HepG2 (cell line): ENCODE measurements around the gene NEURL3. TPM values are rescaled to one million over a fixed set of nuclear protein-coding genes. Genes with fewer than 3 reads are reported as not detected.

Source experiments
- TEAD3 ChIP-seq: optimal IDR thresholded peaks from 2 replicates; pipeline ENCODE3; 2016; ENCODE audit warnings: borderline replicate concordance
- polyA plus RNA-seq, 8 experiments: library from polyadenylated mRNA; depleted of rRNA in 3 of 8; stranded (reverse) in 7 of 8; unstranded in 1 of 8; fragments of >200 nt; fragmentation: Illumina TruSeq in 4 of 8; extraction: Trizol in 4 of 8; gene quantifications; 2 replicates each; pipeline versions ENCODE4 v1.2.1 to v1.2.3, GENCODE V29; 2011 to 2016; ENCODE audit warnings: low read depth in 4 of 8, missing spikeins in 1 of 8, mixed read lengths in 1 of 8; ENCODE audit not compliant: insufficient read depth in 1 of 8
- total RNA-seq, 5 experiments: library from RNA; depleted of rRNA; stranded (reverse); fragments of >200 nt; fragmentation: Illumina TruSeq; extraction: Trizol; gene quantifications; 2 replicates each; pipeline ENCODE4 v1.2.3, GENCODE V29; 2016; ENCODE audit warnings: low read depth in 1 of 5
- TF ChIP-seq, protein P1 (sequence below), 2 experiments: fragments of 450-650 bp in 1 of 2; sonication (generic) in 1 of 2; formaldehyde crosslinking in 1 of 2; IDR thresholded peaks; 2 replicates each; pipeline versions ENCODE4 v1.6.1 to v1.8.0; 2016 to 2022; ENCODE audit warnings: antibody characterized with exemption in 1 of 2, mild to moderate bottlenecking in 1 of 2, missing genetic modification reagents in 1 of 2
- TF ChIP-seq, protein P2 (sequence below): sonication (generic); formaldehyde crosslinking; IDR thresholded peaks from 2 replicates; pipeline ENCODE4 v1.4.0; 2020; ENCODE audit warnings: missing genetic modification reagents
- TF ChIP-seq, protein P3 (sequence below): sonication (generic); formaldehyde crosslinking; IDR thresholded peaks from 2 replicates; pipeline ENCODE4 v1.5.1; 2020; ENCODE audit warnings: mild to moderate bottlenecking, missing genetic modification reagents, moderate library complexity
- TF ChIP-seq, protein P4 (sequence below): sonication (generic); formaldehyde crosslinking; IDR thresholded peaks from 2 replicates; pipeline ENCODE4 v1.4.0; 2020; ENCODE audit warnings: missing genetic modification reagents

NEURL3 gene
- total and polyA plus RNA-seq, 2 of the 13 experiments (the other 11 are each of a cell fraction or from before 2014, with no cell fraction given), result 0.16 to 1.2 TPM

DNA sequence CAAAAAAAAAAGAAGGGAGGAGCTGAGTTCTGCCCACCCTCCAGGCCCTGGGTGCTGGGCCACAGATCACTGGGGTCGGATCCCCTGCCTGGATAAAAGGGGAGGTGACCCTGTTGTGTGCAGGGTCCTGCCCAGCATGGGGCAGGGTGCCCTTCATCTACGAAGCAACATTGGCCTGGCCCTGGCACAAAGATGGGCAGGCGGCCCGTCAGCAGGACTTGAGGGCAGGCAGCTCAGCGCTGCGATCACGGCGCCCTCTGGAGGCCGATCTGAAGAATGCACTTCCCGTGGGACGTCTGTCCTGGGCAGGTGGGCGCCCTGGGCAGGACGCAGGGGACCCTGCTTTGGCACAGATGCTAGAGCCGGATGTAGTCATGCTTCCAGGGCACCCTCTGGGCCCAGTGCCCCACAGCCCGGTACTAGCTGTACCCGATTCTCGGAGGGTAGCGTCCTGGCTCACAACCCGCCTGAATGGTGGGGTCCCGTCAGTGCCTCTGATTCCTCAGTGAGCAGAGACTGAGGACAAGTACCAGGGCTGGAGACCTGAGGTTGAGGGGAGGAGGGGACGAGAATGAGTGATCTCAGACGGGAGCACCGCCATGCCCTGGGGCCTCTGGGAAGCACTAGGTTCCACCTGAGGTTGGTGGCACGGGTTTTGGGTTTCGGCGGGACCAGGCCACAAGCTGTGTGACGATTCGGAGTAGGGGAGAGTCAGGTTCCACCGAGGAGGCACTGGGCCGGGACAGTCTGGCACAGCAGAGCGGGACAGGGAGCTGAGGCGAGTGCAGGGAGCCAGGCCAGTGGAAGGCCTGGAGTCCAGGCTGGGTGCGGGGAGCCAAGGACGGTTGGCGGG is 49.4 kb upstream of the NEURL3 start (continued):
- TF ChIP-seq, protein P1, sequence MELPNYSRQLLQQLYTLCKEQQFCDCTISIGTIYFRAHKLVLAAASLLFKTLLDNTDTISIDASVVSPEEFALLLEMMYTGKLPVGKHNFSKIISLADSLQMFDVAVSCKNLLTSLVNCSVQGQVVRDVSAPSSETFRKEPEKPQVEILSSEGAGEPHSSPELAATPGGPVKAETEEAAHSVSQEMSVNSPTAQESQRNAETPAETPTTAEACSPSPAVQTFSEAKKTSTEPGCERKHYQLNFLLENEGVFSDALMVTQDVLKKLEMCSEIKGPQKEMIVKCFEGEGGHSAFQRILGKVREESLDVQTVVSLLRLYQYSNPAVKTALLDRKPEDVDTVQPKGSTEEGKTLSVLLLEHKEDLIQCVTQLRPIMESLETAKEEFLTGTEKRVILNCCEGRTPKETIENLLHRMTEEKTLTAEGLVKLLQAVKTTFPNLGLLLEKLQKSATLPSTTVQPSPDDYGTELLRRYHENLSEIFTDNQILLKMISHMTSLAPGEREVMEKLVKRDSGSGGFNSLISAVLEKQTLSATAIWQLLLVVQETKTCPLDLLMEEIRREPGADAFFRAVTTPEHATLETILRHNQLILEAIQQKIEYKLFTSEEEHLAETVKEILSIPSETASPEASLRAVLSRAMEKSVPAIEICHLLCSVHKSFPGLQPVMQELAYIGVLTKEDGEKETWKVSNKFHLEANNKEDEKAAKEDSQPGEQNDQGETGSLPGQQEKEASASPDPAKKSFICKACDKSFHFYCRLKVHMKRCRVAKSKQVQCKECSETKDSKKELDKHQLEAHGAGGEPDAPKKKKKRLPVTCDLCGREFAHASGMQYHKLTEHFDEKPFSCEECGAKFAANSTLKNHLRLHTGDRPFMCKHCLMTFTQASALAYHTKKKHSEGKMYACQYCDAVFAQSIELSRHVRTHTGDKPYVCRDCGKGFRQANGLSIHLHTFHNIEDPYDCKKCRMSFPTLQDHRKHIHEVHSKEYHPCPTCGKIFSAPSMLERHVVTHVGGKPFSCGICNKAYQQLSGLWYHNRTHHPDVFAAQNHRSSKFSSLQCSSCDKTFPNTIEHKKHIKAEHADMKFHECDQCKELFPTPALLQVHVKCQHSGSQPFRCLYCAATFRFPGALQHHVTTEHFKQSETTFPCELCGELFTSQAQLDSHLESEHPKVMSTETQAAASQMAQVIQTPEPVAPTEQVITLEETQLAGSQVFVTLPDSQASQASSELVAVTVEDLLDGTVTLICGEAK (IDR thresholded peaks at IDR 0.05), result no peak
- TF ChIP-seq, protein P1 (CRISPR knock-in tag; IDR thresholded peaks at IDR 0.05), result peak; percentile 32; the same call in 1 of the 2 replicates
- TF ChIP-seq, protein P2, sequence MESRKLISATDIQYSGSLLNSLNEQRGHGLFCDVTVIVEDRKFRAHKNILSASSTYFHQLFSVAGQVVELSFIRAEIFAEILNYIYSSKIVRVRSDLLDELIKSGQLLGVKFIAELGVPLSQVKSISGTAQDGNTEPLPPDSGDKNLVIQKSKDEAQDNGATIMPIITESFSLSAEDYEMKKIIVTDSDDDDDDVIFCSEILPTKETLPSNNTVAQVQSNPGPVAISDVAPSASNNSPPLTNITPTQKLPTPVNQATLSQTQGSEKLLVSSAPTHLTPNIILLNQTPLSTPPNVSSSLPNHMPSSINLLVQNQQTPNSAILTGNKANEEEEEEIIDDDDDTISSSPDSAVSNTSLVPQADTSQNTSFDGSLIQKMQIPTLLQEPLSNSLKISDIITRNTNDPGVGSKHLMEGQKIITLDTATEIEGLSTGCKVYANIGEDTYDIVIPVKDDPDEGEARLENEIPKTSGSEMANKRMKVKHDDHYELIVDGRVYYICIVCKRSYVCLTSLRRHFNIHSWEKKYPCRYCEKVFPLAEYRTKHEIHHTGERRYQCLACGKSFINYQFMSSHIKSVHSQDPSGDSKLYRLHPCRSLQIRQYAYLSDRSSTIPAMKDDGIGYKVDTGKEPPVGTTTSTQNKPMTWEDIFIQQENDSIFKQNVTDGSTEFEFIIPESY, result peak; percentile 19
- peak; percentile 76 for TF ChIP-seq TEAD3 (CRISPR knock-in tag)
- TF ChIP-seq, protein P3, sequence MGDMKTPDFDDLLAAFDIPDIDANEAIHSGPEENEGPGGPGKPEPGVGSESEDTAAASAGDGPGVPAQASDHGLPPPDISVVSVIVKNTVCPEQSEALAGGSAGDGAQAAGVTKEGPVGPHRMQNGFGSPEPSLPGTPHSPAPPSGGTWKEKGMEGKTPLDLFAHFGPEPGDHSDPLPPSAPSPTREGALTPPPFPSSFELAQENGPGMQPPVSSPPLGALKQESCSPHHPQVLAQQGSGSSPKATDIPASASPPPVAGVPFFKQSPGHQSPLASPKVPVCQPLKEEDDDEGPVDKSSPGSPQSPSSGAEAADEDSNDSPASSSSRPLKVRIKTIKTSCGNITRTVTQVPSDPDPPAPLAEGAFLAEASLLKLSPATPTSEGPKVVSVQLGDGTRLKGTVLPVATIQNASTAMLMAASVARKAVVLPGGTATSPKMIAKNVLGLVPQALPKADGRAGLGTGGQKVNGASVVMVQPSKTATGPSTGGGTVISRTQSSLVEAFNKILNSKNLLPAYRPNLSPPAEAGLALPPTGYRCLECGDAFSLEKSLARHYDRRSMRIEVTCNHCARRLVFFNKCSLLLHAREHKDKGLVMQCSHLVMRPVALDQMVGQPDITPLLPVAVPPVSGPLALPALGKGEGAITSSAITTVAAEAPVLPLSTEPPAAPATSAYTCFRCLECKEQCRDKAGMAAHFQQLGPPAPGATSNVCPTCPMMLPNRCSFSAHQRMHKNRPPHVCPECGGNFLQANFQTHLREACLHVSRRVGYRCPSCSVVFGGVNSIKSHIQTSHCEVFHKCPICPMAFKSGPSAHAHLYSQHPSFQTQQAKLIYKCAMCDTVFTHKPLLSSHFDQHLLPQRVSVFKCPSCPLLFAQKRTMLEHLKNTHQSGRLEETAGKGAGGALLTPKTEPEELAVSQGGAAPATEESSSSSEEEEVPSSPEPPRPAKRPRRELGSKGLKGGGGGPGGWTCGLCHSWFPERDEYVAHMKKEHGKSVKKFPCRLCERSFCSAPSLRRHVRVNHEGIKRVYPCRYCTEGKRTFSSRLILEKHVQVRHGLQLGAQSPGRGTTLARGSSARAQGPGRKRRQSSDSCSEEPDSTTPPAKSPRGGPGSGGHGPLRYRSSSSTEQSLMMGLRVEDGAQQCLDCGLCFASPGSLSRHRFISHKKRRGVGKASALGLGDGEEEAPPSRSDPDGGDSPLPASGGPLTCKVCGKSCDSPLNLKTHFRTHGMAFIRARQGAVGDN (CRISPR knock-in tag), result peak; percentile 86
- TF ChIP-seq, protein P4, sequence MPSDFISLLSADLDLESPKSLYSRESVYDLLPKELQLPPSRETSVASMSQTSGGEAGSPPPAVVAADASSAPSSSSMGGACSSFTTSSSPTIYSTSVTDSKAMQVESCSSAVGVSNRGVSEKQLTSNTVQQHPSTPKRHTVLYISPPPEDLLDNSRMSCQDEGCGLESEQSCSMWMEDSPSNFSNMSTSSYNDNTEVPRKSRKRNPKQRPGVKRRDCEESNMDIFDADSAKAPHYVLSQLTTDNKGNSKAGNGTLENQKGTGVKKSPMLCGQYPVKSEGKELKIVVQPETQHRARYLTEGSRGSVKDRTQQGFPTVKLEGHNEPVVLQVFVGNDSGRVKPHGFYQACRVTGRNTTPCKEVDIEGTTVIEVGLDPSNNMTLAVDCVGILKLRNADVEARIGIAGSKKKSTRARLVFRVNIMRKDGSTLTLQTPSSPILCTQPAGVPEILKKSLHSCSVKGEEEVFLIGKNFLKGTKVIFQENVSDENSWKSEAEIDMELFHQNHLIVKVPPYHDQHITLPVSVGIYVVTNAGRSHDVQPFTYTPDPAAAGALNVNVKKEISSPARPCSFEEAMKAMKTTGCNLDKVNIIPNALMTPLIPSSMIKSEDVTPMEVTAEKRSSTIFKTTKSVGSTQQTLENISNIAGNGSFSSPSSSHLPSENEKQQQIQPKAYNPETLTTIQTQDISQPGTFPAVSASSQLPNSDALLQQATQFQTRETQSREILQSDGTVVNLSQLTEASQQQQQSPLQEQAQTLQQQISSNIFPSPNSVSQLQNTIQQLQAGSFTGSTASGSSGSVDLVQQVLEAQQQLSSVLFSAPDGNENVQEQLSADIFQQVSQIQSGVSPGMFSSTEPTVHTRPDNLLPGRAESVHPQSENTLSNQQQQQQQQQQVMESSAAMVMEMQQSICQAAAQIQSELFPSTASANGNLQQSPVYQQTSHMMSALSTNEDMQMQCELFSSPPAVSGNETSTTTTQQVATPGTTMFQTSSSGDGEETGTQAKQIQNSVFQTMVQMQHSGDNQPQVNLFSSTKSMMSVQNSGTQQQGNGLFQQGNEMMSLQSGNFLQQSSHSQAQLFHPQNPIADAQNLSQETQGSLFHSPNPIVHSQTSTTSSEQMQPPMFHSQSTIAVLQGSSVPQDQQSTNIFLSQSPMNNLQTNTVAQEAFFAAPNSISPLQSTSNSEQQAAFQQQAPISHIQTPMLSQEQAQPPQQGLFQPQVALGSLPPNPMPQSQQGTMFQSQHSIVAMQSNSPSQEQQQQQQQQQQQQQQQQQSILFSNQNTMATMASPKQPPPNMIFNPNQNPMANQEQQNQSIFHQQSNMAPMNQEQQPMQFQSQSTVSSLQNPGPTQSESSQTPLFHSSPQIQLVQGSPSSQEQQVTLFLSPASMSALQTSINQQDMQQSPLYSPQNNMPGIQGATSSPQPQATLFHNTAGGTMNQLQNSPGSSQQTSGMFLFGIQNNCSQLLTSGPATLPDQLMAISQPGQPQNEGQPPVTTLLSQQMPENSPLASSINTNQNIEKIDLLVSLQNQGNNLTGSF (CRISPR knock-in tag), result no peak
